MM.1S (cell line): ENCODE measurements around the gene FAM156A.
"Not testable (repeated sequence)": the region's sequence is repeated elsewhere in the genome, so short reads cannot be mapped to it uniquely, and the experiment has no call there.

Experiments
- DNase-seq: peaks from one replicate; pipeline ENCODE4 v3.0.0-alpha.2; 2015
- H2AFZ ChIP-seq: fragments of 300-600 bp; sonication (generic); 2 replicates; pipeline ENCODE4 v1.6.0; 2016; ENCODE audit warnings: antibody characterized with exemption, low read length
- H3F3A ChIP-seq: fragments of 300-600 bp; sonication (generic); 2 replicates; pipeline ENCODE4 v1.6.1; 2016; ENCODE audit warnings: mild to moderate bottlenecking, antibody characterized with exemption, low read length, moderate library complexity, mixed read lengths; ENCODE audit not compliant: insufficient read depth
- H3K27ac ChIP-seq: fragments of 300-600 bp; sonication (generic); 2 replicates; pipeline ENCODE4 v1.5.1; 2016; ENCODE audit warnings: mild to moderate bottlenecking, low read length
- H3K27me3 ChIP-seq: fragments of 300-600 bp; sonication (generic); replicated peaks from 2 replicates; pipeline ENCODE4 v1.6.0; 2016; ENCODE audit warnings: low read length; ENCODE audit not compliant: insufficient read depth
- H3K36me3 ChIP-seq: fragments of 300-600 bp; sonication (generic); replicated peaks from 2 replicates; pipeline ENCODE4 v1.6.1; 2016; ENCODE audit warnings: mild to moderate bottlenecking, low read length, mixed read lengths; ENCODE audit not compliant: insufficient read depth
- H3K4me1 ChIP-seq: fragments of 300-600 bp; sonication (generic); 2 replicates; pipeline ENCODE4 v1.6.1; 2016; ENCODE audit warnings: low read length, mixed read lengths
- H3K4me2 ChIP-seq: fragments of 300-600 bp; sonication (generic); 2 replicates; pipeline ENCODE4 v1.6.0; 2016; ENCODE audit warnings: low read depth, low read length
- H3K4me3 ChIP-seq: fragments of 300-600 bp; sonication (generic); 2 replicates; pipeline ENCODE4 v1.5.1; 2016; ENCODE audit warnings: low read length, mixed read lengths
- H3K79me2 ChIP-seq: fragments of 300-600 bp; sonication (generic); 2 replicates; pipeline ENCODE4 v1.6.1; 2016; ENCODE audit warnings: mixed run types, low read length, mixed read lengths
- H3K9ac ChIP-seq: fragments of 300-600 bp; sonication (generic); 2 replicates; pipeline ENCODE4 v1.6.1; 2016; ENCODE audit warnings: low read length, mixed read lengths
- H3K9me2 ChIP-seq: fragments of 300-600 bp; sonication (generic); replicated peaks from 2 replicates; pipeline ENCODE4 v1.6.1; 2016; ENCODE audit warnings: mild to moderate bottlenecking, low read length, mixed read lengths; ENCODE audit not compliant: insufficient read depth
- H3K9me3 ChIP-seq: fragments of 300-600 bp; sonication (generic); replicated peaks from 2 replicates; pipeline ENCODE4 v1.6.1; 2016; ENCODE audit warnings: mild to moderate bottlenecking, low read length, mixed read lengths; ENCODE audit not compliant: insufficient read depth
- H4K20me1 ChIP-seq: fragments of 300-600 bp; sonication (generic); 2 replicates; pipeline ENCODE4 v1.6.1; 2016; ENCODE audit warnings: mild to moderate bottlenecking, low read length, moderate library complexity, mixed read lengths; ENCODE audit not compliant: insufficient read depth

FAM156A gene

GRCh38 chrX:52966993-52967738 lies 8.8 kb upstream of the FAM156A start:
- not testable (repeated sequence) for H3K79me2 ChIP-seq, H3K9ac ChIP-seq, H3F3A ChIP-seq, H3K9me2 ChIP-seq, H3K27ac ChIP-seq, H3K36me3 ChIP-seq, DNase-seq, H3K9me3 ChIP-seq, H2AFZ ChIP-seq, H3K4me1 ChIP-seq, H3K4me2 ChIP-seq, H4K20me1 ChIP-seq, H3K27me3 ChIP-seq, H3K4me3 ChIP-seq

GRCh38 chrX:52958961-52959360 lies 643 bp upstream of the FAM156A start:
- not testable (repeated sequence) for H3K27ac ChIP-seq, DNase-seq, H3K9ac ChIP-seq, H3K36me3 ChIP-seq, H4K20me1 ChIP-seq, H3K9me2 ChIP-seq, H3K27me3 ChIP-seq, H3K4me3 ChIP-seq, H3K79me2 ChIP-seq, H3K4me2 ChIP-seq, H3K9me3 ChIP-seq, H3K4me1 ChIP-seq, H3F3A ChIP-seq, H2AFZ ChIP-seq

- H2AFZ ChIP-seq, H3K79me2 ChIP-seq, H3K4me1 ChIP-seq, H3F3A ChIP-seq, H3K27me3 ChIP-seq, H3K9me3 ChIP-seq, H3K9me2 ChIP-seq, H3K4me3 ChIP-seq, H3K27ac ChIP-seq, H4K20me1 ChIP-seq, H3K9ac ChIP-seq, DNase-seq, H3K4me2 ChIP-seq, H3K36me3 ChIP-seq: not testable (repeated sequence)
Measured at GRCh38 chrX:52949884-52950283, 8.4 kb downstream of the FAM156A start.

- H3K4me3 ChIP-seq, H3K79me2 ChIP-seq, H3K9ac ChIP-seq, H3K4me1 ChIP-seq, H3K4me2 ChIP-seq, H2AFZ ChIP-seq, H3K27ac ChIP-seq, H3K9me3 ChIP-seq, DNase-seq, H3K27me3 ChIP-seq, H3F3A ChIP-seq, H4K20me1 ChIP-seq, H3K9me2 ChIP-seq, H3K36me3 ChIP-seq: not testable (repeated sequence)
Measured at GRCh38 chrX:52949325-52949724, 9.0 kb downstream of the FAM156A start.

- H3K4me3 ChIP-seq, DNase-seq, H3K9me2 ChIP-seq, H3K4me2 ChIP-seq, H3K27me3 ChIP-seq, H3K9me3 ChIP-seq, H3K9ac ChIP-seq, H3F3A ChIP-seq, H3K27ac ChIP-seq, H3K4me1 ChIP-seq, H3K79me2 ChIP-seq, H2AFZ ChIP-seq, H4K20me1 ChIP-seq, H3K36me3 ChIP-seq: not testable (repeated sequence)
Measured at GRCh38 chrX:52948265-52948664, 10.1 kb downstream of the FAM156A start.

- not testable (repeated sequence) for H3K9me2 ChIP-seq
Measured at GRCh38 chrX:52947501-52947900, 10.8 kb downstream of the FAM156A start.

GRCh38 chrX:52945838-52946494 lies 12.4 kb downstream of the FAM156A start:
- H3K4me1 ChIP-seq, H3K4me2 ChIP-seq, H3K27me3 ChIP-seq, H4K20me1 ChIP-seq, H3K27ac ChIP-seq, H3K4me3 ChIP-seq, H3F3A ChIP-seq, H3K9me3 ChIP-seq, H2AFZ ChIP-seq, H3K36me3 ChIP-seq, DNase-seq, H3K9ac ChIP-seq, H3K9me2 ChIP-seq, H3K79me2 ChIP-seq: not testable (repeated sequence)

More at GRCh38 chrX:52947501-52947900, 10.8 kb downstream of the FAM156A start:
- H3K4me3 ChIP-seq, H3K4me1 ChIP-seq, H3F3A ChIP-seq, H3K36me3 ChIP-seq, H3K9me3 ChIP-seq, H2AFZ ChIP-seq, H3K27me3 ChIP-seq, H4K20me1 ChIP-seq, H3K79me2 ChIP-seq, H3K27ac ChIP-seq, H3K9ac ChIP-seq, H3K4me2 ChIP-seq, DNase-seq: not testable (repeated sequence)

- not testable (repeated sequence) for DNase-seq, H3K79me2 ChIP-seq, H3F3A ChIP-seq, H3K4me2 ChIP-seq, H2AFZ ChIP-seq, H3K27ac ChIP-seq, H3K4me1 ChIP-seq, H3K9ac ChIP-seq, H4K20me1 ChIP-seq, H3K4me3 ChIP-seq, H3K9me3 ChIP-seq, H3K9me2 ChIP-seq, H3K27me3 ChIP-seq, H3K36me3 ChIP-seq
Measured at GRCh38 chrX:52941728-52942127, 16.6 kb downstream of the FAM156A start.
